Astrocyte (in vitro differentiated cells and primary cell): Measurements from ENCODE around the gene PRAMEF13.
"Not testable (repeated sequence)": the region's sequence is repeated elsewhere in the genome, so short reads cannot be mapped to it uniquely, and the experiment has no call there.

Experiments used
- EZH2 ChIP-seq: IDR thresholded peaks from 2 replicates; pipeline ENCODE4 v1.6.1; 2012; ENCODE audit warnings: mild to moderate bottlenecking, low read length, inconsistent platforms; ENCODE audit not compliant: insufficient read depth
- TF ChIP-seq, protein P1 (sequence below): IDR thresholded peaks from 2 replicates; pipeline ENCODE4 v1.5.1; 2011; ENCODE audit warnings: low read depth, mild to moderate bottlenecking, inconsistent platforms, low read length, moderate library complexity; ENCODE audit not compliant: insufficient read depth

DNA sequence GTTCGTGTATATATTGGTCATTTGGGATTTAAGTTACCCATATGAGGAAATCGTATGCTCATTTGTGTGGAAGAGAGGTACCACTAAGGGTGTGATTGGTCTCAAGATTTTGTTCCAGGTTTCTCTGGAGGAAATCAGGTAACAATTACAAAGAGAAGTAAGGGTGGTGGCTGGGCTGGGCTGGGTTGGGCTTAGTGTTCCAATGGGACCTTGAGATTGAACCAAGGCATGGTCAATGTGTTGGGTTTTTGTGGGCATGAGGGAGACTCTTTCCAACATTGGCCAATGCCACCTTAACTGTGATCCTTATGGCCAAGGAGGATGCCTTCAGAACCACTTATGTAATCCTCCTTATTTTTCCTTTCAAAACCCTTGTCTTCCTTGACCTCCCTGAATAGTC lies 29.4 kb upstream of the PRAMEF13 start:
- TF ChIP-seq, protein P1, sequence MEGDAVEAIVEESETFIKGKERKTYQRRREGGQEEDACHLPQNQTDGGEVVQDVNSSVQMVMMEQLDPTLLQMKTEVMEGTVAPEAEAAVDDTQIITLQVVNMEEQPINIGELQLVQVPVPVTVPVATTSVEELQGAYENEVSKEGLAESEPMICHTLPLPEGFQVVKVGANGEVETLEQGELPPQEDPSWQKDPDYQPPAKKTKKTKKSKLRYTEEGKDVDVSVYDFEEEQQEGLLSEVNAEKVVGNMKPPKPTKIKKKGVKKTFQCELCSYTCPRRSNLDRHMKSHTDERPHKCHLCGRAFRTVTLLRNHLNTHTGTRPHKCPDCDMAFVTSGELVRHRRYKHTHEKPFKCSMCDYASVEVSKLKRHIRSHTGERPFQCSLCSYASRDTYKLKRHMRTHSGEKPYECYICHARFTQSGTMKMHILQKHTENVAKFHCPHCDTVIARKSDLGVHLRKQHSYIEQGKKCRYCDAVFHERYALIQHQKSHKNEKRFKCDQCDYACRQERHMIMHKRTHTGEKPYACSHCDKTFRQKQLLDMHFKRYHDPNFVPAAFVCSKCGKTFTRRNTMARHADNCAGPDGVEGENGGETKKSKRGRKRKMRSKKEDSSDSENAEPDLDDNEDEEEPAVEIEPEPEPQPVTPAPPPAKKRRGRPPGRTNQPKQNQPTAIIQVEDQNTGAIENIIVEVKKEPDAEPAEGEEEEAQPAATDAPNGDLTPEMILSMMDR: not testable (repeated sequence)
- TF ChIP-seq EZH2: not testable (repeated sequence)
